HepG2 (cell line): ENCODE results near the gene FGFR3. TPM values are rescaled to one million over a fixed set of nuclear protein-coding genes. Genes with fewer than 3 reads are reported as not detected.

Source experiments
- AGO1 ChIP-seq: fragments of 200-400 bp; formaldehyde crosslinking; IDR thresholded peaks from 2 replicates; pipeline ENCODE4 v1.6.1; 2017; ENCODE audit warnings: mild to moderate bottlenecking, low read depth, low read length, moderate library complexity; ENCODE audit not compliant: poor library complexity, severe bottlenecking
- AKNA ChIP-seq: sonication (generic); formaldehyde crosslinking; IDR thresholded peaks from 2 replicates; pipeline ENCODE4 v1.4.0; 2020; ENCODE audit warnings: missing genetic modification reagents, borderline replicate concordance
- ASH2L ChIP-seq: fragments of 300-600, 200-600 bp; sonication (generic); IDR thresholded peaks from 2 replicates; pipeline ENCODE4 v1.7.0; 2017; ENCODE audit warnings: low read depth, mild to moderate bottlenecking, moderate library complexity, mixed read lengths, low read length; ENCODE audit not compliant: insufficient read length
- MED8 ChIP-seq: sonication (generic); formaldehyde crosslinking; IDR thresholded peaks from 2 replicates; pipeline ENCODE4 v1.8.1; 2023; ENCODE audit warnings: mild to moderate bottlenecking, missing genetic modification reagents; ENCODE audit not compliant: insufficient replicate concordance
- SNAPC4 ChIP-seq: sonication (generic); formaldehyde crosslinking; IDR thresholded peaks from 2 replicates; pipeline ENCODE4 v1.4.0; 2020; ENCODE audit warnings: mild to moderate bottlenecking, missing genetic modification reagents
- SPEN ChIP-seq: sonication (generic); formaldehyde crosslinking; IDR thresholded peaks from 2 replicates; pipeline ENCODE4 v1.5.1; 2020; ENCODE audit warnings: low read depth, mild to moderate bottlenecking, missing genetic modification reagents
- TAF1 ChIP-seq: sonication (generic); formaldehyde crosslinking; IDR thresholded peaks from 2 replicates; pipeline ENCODE4 v1.4.0; 2020; ENCODE audit warnings: missing genetic modification reagents
- TP53 ChIP-seq: sonication (generic); formaldehyde crosslinking; conservative IDR thresholded peaks from 2 replicates; pipeline ENCODE4 v1.4.0; 2020; ENCODE audit warnings: missing genetic modification reagents
- ZNF574 ChIP-seq: sonication (generic); formaldehyde crosslinking; IDR thresholded peaks from 2 replicates; pipeline ENCODE4 v1.4.0; 2020; ENCODE audit warnings: missing genetic modification reagents
- ZSCAN25 ChIP-seq: sonication (generic); formaldehyde crosslinking; IDR thresholded peaks from 2 replicates; pipeline ENCODE4 v1.8.0; 2022; ENCODE audit warnings: mild to moderate bottlenecking, missing genetic modification reagents
- ZSCAN5A ChIP-seq: sonication (generic); formaldehyde crosslinking; IDR thresholded peaks from 2 replicates; pipeline ENCODE4 v1.8.0; 2022; ENCODE audit warnings: mild to moderate bottlenecking, missing genetic modification reagents, borderline replicate concordance
- ZZZ3 ChIP-seq: sonication (generic); formaldehyde crosslinking; IDR thresholded peaks from 2 replicates; pipeline ENCODE4 v1.4.0; 2020; ENCODE audit warnings: missing genetic modification reagents, mild to moderate bottlenecking, borderline replicate concordance
- polyA plus RNA-seq, 8 experiments: library from polyadenylated mRNA; depleted of rRNA in 3 of 8; stranded (reverse) in 7 of 8; unstranded in 1 of 8; fragments of >200 nt; fragmentation: Illumina TruSeq in 4 of 8; extraction: Trizol in 4 of 8; gene quantifications; 2 replicates each; pipeline versions ENCODE4 v1.2.1 to v1.2.3, GENCODE V29; 2011 to 2016; ENCODE audit warnings: low read depth in 4 of 8, missing spikeins in 1 of 8, mixed read lengths in 1 of 8; ENCODE audit not compliant: insufficient read depth in 1 of 8
- total RNA-seq, 5 experiments: library from RNA; depleted of rRNA; stranded (reverse); fragments of >200 nt; fragmentation: Illumina TruSeq; extraction: Trizol; gene quantifications; 2 replicates each; pipeline ENCODE4 v1.2.3, GENCODE V29; 2016; ENCODE audit warnings: low read depth in 1 of 5

Gene FGFR3
- total and polyA plus RNA-seq, 2 of the 13 experiments (the other 11 are each of a cell fraction or from before 2014, with no cell fraction given) = 103 to 109 TPM

GRCh38 chr4:1746265-1746691, 46.8 kb upstream of the FGFR3 start (continued):
- no peak for TF ChIP-seq SNAPC4 (CRISPR knock-in tag)
- TF ChIP-seq MED8 (CRISPR knock-in tag) = no peak
- TF ChIP-seq SPEN = peak; percentile 49
- no peak for TF ChIP-seq AGO1
- 0 out of 2 replicates have a peak, but pooled peaks have one; percentile 41 for TF ChIP-seq ZSCAN25 (CRISPR knock-in tag)
- TF ChIP-seq AKNA = no peak
- no peak for TF ChIP-seq ZSCAN5A (CRISPR knock-in tag)
- TF ChIP-seq TP53 (CRISPR knock-in tag) = no peak
- TF ChIP-seq ZZZ3 (CRISPR knock-in tag) = 0 out of 2 replicates have a peak, but pooled peaks have one; percentile 37
- TF ChIP-seq ZNF574 (CRISPR knock-in tag) = peak; percentile 69
- no peak for TF ChIP-seq TAF1 (CRISPR knock-in tag)
- no peak for TF ChIP-seq ASH2L
